ENCODE measurements around the gene KCNQ2. TPM values are rescaled to one million over a fixed set of nuclear protein-coding genes. Genes with fewer than 3 reads are reported as not detected.

The KCNQ2 gene
- total RNA-seq, 1 experiment from 2014 or later = 86.5 TPM

DNA sequence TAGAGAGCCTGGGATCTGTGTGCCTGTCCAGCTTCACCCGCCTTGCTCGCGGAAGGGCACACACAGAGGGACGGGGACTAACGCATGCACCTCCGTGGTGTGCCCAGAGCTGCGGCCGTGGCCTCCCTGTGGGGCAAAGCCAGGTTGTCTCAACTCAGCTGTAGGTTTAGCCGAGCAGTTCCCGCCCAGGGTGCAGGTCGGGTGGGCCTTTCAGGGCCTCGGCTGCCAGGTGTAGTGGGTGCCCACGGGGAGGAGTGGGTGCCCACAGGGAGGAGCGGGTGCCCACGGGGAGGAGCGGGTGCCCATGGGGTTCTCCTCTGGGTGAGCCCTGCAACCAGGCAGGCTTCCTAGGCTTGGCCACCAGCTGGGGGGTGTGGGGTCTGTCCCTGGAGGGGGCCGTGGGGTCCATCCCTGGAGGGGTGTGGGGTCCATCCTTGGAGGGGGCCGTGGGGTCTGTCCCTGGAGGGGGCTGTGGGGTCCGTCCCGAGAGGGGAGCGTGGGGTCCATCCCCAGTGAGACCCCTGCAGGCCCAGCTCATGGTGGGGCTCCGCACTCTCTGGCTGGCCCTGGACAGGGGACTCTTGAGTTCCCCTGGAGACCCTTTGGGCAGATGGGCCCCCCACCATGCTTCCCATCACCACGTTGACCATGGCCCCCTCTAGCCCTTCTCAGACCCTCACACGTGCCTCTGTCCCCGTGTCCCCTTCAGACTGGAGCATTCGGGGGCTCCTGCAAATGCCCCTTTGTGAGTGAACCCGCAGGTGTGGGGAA lies 73.5 kb downstream of the KCNQ2 start:
- TF ChIP-seq TCF7L2 (IDR thresholded peaks at IDR 0.05; ENCODE audit: borderline replicate concordance, extremely low read depth, insufficient read depth, insufficient read length) (no peak), JUND (IDR thresholded peaks at IDR 0.05) (no peak), RAD21 (IDR thresholded peaks at IDR 0.05; ENCODE audit: low read depth) (no peak), SIN3A (IDR thresholded peaks at IDR 0.05; ENCODE audit: low read depth) (no peak)
- TF ChIP-seq, protein P1, sequence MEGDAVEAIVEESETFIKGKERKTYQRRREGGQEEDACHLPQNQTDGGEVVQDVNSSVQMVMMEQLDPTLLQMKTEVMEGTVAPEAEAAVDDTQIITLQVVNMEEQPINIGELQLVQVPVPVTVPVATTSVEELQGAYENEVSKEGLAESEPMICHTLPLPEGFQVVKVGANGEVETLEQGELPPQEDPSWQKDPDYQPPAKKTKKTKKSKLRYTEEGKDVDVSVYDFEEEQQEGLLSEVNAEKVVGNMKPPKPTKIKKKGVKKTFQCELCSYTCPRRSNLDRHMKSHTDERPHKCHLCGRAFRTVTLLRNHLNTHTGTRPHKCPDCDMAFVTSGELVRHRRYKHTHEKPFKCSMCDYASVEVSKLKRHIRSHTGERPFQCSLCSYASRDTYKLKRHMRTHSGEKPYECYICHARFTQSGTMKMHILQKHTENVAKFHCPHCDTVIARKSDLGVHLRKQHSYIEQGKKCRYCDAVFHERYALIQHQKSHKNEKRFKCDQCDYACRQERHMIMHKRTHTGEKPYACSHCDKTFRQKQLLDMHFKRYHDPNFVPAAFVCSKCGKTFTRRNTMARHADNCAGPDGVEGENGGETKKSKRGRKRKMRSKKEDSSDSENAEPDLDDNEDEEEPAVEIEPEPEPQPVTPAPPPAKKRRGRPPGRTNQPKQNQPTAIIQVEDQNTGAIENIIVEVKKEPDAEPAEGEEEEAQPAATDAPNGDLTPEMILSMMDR (IDR thresholded peaks at IDR 0.05 in 2 of 3, conservative IDR thresholded peaks at IDR 0.05 in 1 of 3; ENCODE audit: borderline replicate concordance in 1 of 3, insufficient read depth in 1 of 3, low read depth in 2 of 3, low read length in 2 of 3) = no peak
- TF ChIP-seq, protein P2, sequence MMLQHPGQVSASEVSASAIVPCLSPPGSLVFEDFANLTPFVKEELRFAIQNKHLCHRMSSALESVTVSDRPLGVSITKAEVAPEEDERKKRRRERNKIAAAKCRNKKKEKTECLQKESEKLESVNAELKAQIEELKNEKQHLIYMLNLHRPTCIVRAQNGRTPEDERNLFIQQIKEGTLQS (IDR thresholded peaks at IDR 0.05) = no peak
- ChIA-PET CTCF (interaction anchor here (0.7 kb wide), 1 partner anchor 90 kb away, joined by 3 read pairs; no protein-coding TSS in a partner anchor), POLR2A (no interaction called here), RAD21 (ENCODE audit: low non-redundant PET in 1 of 2, low total read pairs in 2 of 2, uncharacterized antibody in 2 of 2, unreplicated experiment in 2 of 2) (no interaction called here)
- H3K36me3 ChIP-seq (ENCODE audit: control insufficient read depth in 1 of 2, insufficient read depth in 2 of 2, low read length in 2 of 2) = no peaks in the 10 kb centered on the region
- no peaks in the 10 kb centered on the region for H3K9me2 ChIP-seq (ENCODE audit: insufficient read depth)
- no peaks in the 10 kb centered on the region for H4K20me1 ChIP-seq (ENCODE audit: insufficient read depth)
- DNase-seq (ENCODE audit: low read depth, low spot score) (no peak), ATAC-seq (no peak)
- H2AFZ ChIP-seq (ENCODE audit: low read depth, low read length, poor library complexity, severe bottlenecking) = no peak overlapping the region
- H3K4me3 ChIP-seq (replicated peaks in 1 of 2; ENCODE audit: low read depth in 1 of 2, low read length in 2 of 2) = no peak overlapping the region
- H3K9ac ChIP-seq (ENCODE audit: low read length) = no peak overlapping the region
- no peak overlapping the region for H3K27ac ChIP-seq (ENCODE audit: low read depth, low read length)
- no TSS peak for BruUV-seq (replicated peaks)
- no peak overlapping the region for H3K4me2 ChIP-seq (ENCODE audit: low read length)
- H3K4me1 ChIP-seq (ENCODE audit: control insufficient read depth in 1 of 2, insufficient read depth in 2 of 2, low read length in 2 of 2) = no peaks in the 10 kb centered on the region
- intact Hi-C loops (cut with micrococcal nuclease) = no loop called here
- H3K27me3 ChIP-seq (ENCODE audit: insufficient read depth, low read length) = no peaks in the 10 kb centered on the region
- no peaks in the 10 kb centered on the region for H3K79me2 ChIP-seq (ENCODE audit: insufficient read depth, low read length)
- H3K9me3 ChIP-seq (ENCODE audit: control insufficient read depth in 1 of 2, insufficient read depth in 1 of 2, low read depth in 1 of 2, low read length in 2 of 2) = no peaks in the 10 kb centered on the region

All from HCT116 (cell line).